Esophagus squamous epithelium (tissue), 5 donors: ENCODE measurements around the gene CELF1. TPM values are rescaled to one million over a fixed set of nuclear protein-coding genes. Genes with fewer than 3 reads are reported as not detected.
A peak's percentile ranks its signal among the peaks of the same experiment; 100 is the strongest.

Source experiments
- DNase-seq: peaks from one replicate; lab custom pipeline; 2025; lab: John Stamatoyannopoulos, UW
- H3K27ac ChIP-seq, 4 donors: fragments of 200-600 bp; sonication (generic); one replicate each; pipeline ENCODE4 v1.5.1; 2016 to 2019; ENCODE audit warnings: mild to moderate bottlenecking in 1 of 4
- H3K27me3 ChIP-seq, 4 donors: fragments of 200-600 bp; sonication (generic); 1 replicate in 3 of 4; 2 replicates in 1 of 4; pipeline versions ENCODE4 v1.5.1 to v1.6.0; 2017 to 2021; ENCODE audit warnings: antibody characterized with exemption in 1 of 4
- H3K36me3 ChIP-seq, 3 donors: fragments of 200-600 bp; sonication (generic); one replicate each; pipeline ENCODE4 v1.5.1; 2016 to 2019
- H3K4me1 ChIP-seq, 3 donors: fragments of 200-600 bp; sonication (generic); one replicate each; pipeline ENCODE4 v1.5.1; 2017 to 2019
- H3K4me3 ChIP-seq, 4 donors: fragments of 200-600 bp; sonication (generic); 1 replicate in 3 of 4; 2 replicates in 1 of 4; pipeline ENCODE4 v1.5.1; 2016 to 2019; ENCODE audit warnings: mild to moderate bottlenecking in 2 of 4, moderate library complexity in 1 of 4
- H3K9me3 ChIP-seq, 3 donors: fragments of 200-600 bp; sonication (generic); one replicate each; pipeline ENCODE4 v1.5.1; 2016 to 2019
- CTCF ChIP-seq, 6 experiments: fragments of 450-650 bp in 4 of 6; fragments of 200-600 bp in 2 of 6; sonication (generic) in 2 of 6; IDR thresholded peaks; one replicate each; pipeline ENCODE4 v1.5.1; 2016 to 2019; ENCODE audit warnings: antibody characterized with exemption in 6 of 6, mild to moderate bottlenecking in 4 of 6, moderate library complexity in 4 of 6
- POLR2A ChIP-seq, 4 donors: fragments of 450-650 bp; IDR thresholded peaks; one replicate each; pipeline ENCODE4 v1.6.1; 2017; ENCODE audit warnings: antibody characterized with exemption in 4 of 4, mild to moderate bottlenecking in 4 of 4, moderate library complexity in 3 of 4
- WGBS, 2 donors: methylation state at CpG; one replicate each; pipeline ENCODE4 v1.1.5; 2018; 5-methylcytosine and 5-hydroxymethylcytosine counted together
- intact Hi-C: fragments of 100-400 bp; cut with DNase I; formaldehyde crosslinking; loops from one replicate; pipeline ENCODE4 v1.15.0; 2022
- total RNA-seq, 4 donors: library from RNA; depleted of rRNA; stranded (reverse); fragments of >200 nt; gene quantifications; one replicate each; pipeline ENCODE4 v1.1.0, GENCODE V29; 2016
- donor health status: DM: yes; HTN: yes; CAD: no.

Gene CELF1
- total RNA-seq, 4 donors from 2014 or later, result 50.4 to 88.9 (median 64.1) TPM

- peaks cover 7 to 66% (median 16%) of the 10 kb centered on the region in 3 donors for H3K4me1 ChIP-seq
- no peaks in the 10 kb centered on the region for H3K27me3 ChIP-seq
- no peak overlapping the region for H3K4me3 ChIP-seq
- WGBS, 2 donors, result 98 to 100% methylated on average over 3 of the region's 3 CpGs
- peaks cover 0 to 47% (median 4%) of the 10 kb centered on the region in 3 donors for H3K36me3 ChIP-seq
- intact Hi-C loops, result no loop called here
- no peaks in the 10 kb centered on the region for H3K9me3 ChIP-seq
- DNase-seq, result no peak
- TF ChIP-seq CTCF (IDR thresholded peaks at IDR 0.05) (no peak), POLR2A (IDR thresholded peaks at IDR 0.05) (no peak)
- H3K27ac ChIP-seq, result no peak overlapping the region
Measured at GRCh38 chr11:47498149-47498548, 54.8 kb downstream of the CELF1 start.

GRCh38 chr11:47496808-47497207 is 56.1 kb downstream of the CELF1 start:
- intact Hi-C loops, result no loop called here
- TF ChIP-seq POLR2A (IDR thresholded peaks at IDR 0.05) (no peak), CTCF (IDR thresholded peaks at IDR 0.05) (no peak)
- H3K4me1 ChIP-seq, result peaks cover 7 to 61% (median 16%) of the 10 kb centered on the region in 3 donors

GRCh38 chr11:47495856-47496217 is 57.1 kb downstream of the CELF1 start:
- intact Hi-C loops, result no loop called here
- peaks cover 4 to 59% (median 6%) of the 10 kb centered on the region in 3 donors for H3K36me3 ChIP-seq
- no peak for DNase-seq
- 70 to 82% methylated on average over 1 of the region's 1 CpG for WGBS, 2 donors
- H3K27me3 ChIP-seq, result no peaks in the 10 kb centered on the region
- H3K9me3 ChIP-seq, result no peaks in the 10 kb centered on the region
- H3K27ac ChIP-seq, result no peak overlapping the region
- TF ChIP-seq CTCF (IDR thresholded peaks at IDR 0.05), result no peak
- TF ChIP-seq POLR2A (IDR thresholded peaks at IDR 0.05), result no peak
- no peak overlapping the region for H3K4me3 ChIP-seq
- peaks cover 0 to 55% (median 16%) of the 10 kb centered on the region in 3 donors for H3K4me1 ChIP-seq

More at GRCh38 chr11:47496808-47497207, 56.1 kb downstream of the CELF1 start:
- Histone ChIP-seq H3K27ac (no peak overlapping the region), H3K9me3 (no peaks in the 10 kb centered on the region), H3K4me3 (no peak overlapping the region), H3K27me3 (no peaks in the 10 kb centered on the region), H3K36me3 (peaks cover 4 to 58% (median 4%) of the 10 kb centered on the region in 3 donors)
- no peak for DNase-seq

GRCh38 chr11:47495011-47495855 is 57.7 kb downstream of the CELF1 start:
- TF ChIP-seq CTCF (IDR thresholded peaks at IDR 0.05) (no peak), POLR2A (IDR thresholded peaks at IDR 0.05) (no peak)
- Histone ChIP-seq H3K4me1 (peaks cover 0 to 51% (median 16%) of the 10 kb centered on the region in 3 donors), H3K27me3 (no peaks in the 10 kb centered on the region), H3K9me3 (no peaks in the 10 kb centered on the region), H3K27ac (no peak overlapping the region), H3K4me3 (no peak overlapping the region), H3K36me3 (peaks cover 4 to 55% (median 6%) of the 10 kb centered on the region in 3 donors)
- intact Hi-C loops, result no loop called here
- DNase-seq, result no peak
- WGBS, 2 donors, result 53 to 67% methylated on average over 4 of the region's 4 CpGs

GRCh38 chr11:47489395-47489755 is 63.6 kb downstream of the CELF1 start:
- intact Hi-C loops, result no loop called here
- WGBS, 2 donors, result 64 to 65% methylated on average over 2 of the region's 2 CpGs
- no peak for DNase-seq
- peak overlapping the region in 1 of 4 donors; percentile 19 for H3K27ac ChIP-seq
- no peaks in the 10 kb centered on the region for H3K9me3 ChIP-seq
- TF ChIP-seq CTCF (IDR thresholded peaks at IDR 0.05), result no peak
- TF ChIP-seq POLR2A (IDR thresholded peaks at IDR 0.05), result no peak
- H3K4me3 ChIP-seq, result no peak overlapping the region
- no peaks in the 10 kb centered on the region for H3K27me3 ChIP-seq
- H3K4me1 ChIP-seq, result peaks cover 0 to 22% (median under 1%) of the 10 kb centered on the region in 3 donors
- peaks cover 19 to 70% (median 27%) of the 10 kb centered on the region in 3 donors for H3K36me3 ChIP-seq
